Neutrophil (primary cell): ENCODE results near the gene CSGALNACT2.

ENCODE experiments used
- H3K27ac ChIP-seq: fragments of 200-600 bp; sonication (generic); 2 replicates; pipeline ENCODE4 v1.5.1; 2016; ENCODE audit warnings: mild to moderate bottlenecking, moderate library complexity
- H3K27me3 ChIP-seq: fragments of 200-600 bp; sonication (generic); 2 replicates; pipeline ENCODE4 v1.6.0; 2016; ENCODE audit warnings: mild to moderate bottlenecking
- H3K36me3 ChIP-seq: fragments of 200-600 bp; sonication (generic); 2 replicates; pipeline ENCODE4 v1.5.1; 2017
- H3K4me1 ChIP-seq, 2 experiments: fragments of 200-600 bp in 1 of 2; sonication (generic) in 1 of 2; 1 replicate in 1 of 2; 2 replicates in 1 of 2; pipeline versions ENCODE4 v1.5.1 to v1.6.1; 2013 to 2016; ENCODE audit warnings: low read depth in 1 of 2, low read length in 1 of 2, mild to moderate bottlenecking in 1 of 2, moderate library complexity in 1 of 2; ENCODE audit not compliant: control insufficient read depth in 1 of 2, insufficient read depth in 1 of 2
- H3K4me3 ChIP-seq, 2 experiments: fragments of 200-600 bp in 1 of 2; sonication (generic) in 1 of 2; 1 replicate in 1 of 2; 2 replicates in 1 of 2; pipeline ENCODE4 v1.5.1; 2013 to 2016; ENCODE audit warnings: low read depth in 1 of 2, low read length in 1 of 2, mild to moderate bottlenecking in 1 of 2, moderate library complexity in 1 of 2
- H3K9me3 ChIP-seq: fragments of 200-600 bp; sonication (generic); 2 replicates; pipeline ENCODE4 v1.5.1; 2016
- CTCF ChIP-seq: fragments of 200-600 bp; sonication (generic); IDR thresholded peaks from 2 replicates; pipeline ENCODE4 v1.5.1; 2016; ENCODE audit warnings: antibody characterized with exemption

CSGALNACT2 gene

GRCh38 chr10:43211431-43212042, 73.3 kb downstream of the CSGALNACT2 start:
- no peaks in the 10 kb centered on the region for H3K27me3 ChIP-seq
- no peaks in the 10 kb centered on the region for H3K36me3 ChIP-seq
- no peaks in the 10 kb centered on the region for H3K9me3 ChIP-seq
- no peaks in the 10 kb centered on the region for H3K4me1 ChIP-seq
- H3K4me3 ChIP-seq = no peak overlapping the region
- TF ChIP-seq CTCF = no peak
- no peak overlapping the region for H3K27ac ChIP-seq

GRCh38 chr10:43212043-43212721, 73.9 kb downstream of the CSGALNACT2 start:
- no peaks in the 10 kb centered on the region for H3K4me1 ChIP-seq
- TF ChIP-seq CTCF = no peak

GRCh38 chr10:43214071-43214955, 76.1 kb downstream of the CSGALNACT2 start:
- Histone ChIP-seq H3K4me1 (no peaks in the 10 kb centered on the region), H3K36me3 (no peaks in the 10 kb centered on the region), H3K27me3 (no peaks in the 10 kb centered on the region), H3K4me3 (no peak overlapping the region), H3K27ac (no peak overlapping the region), H3K9me3 (no peaks in the 10 kb centered on the region)
- TF ChIP-seq CTCF = no peak

More at GRCh38 chr10:43212043-43212721, 73.9 kb downstream of the CSGALNACT2 start:
- H3K27me3 ChIP-seq = no peaks in the 10 kb centered on the region
- H3K9me3 ChIP-seq = no peaks in the 10 kb centered on the region
- no peaks in the 10 kb centered on the region for H3K36me3 ChIP-seq
- no peak overlapping the region for H3K4me3 ChIP-seq
- no peak overlapping the region for H3K27ac ChIP-seq

- Histone ChIP-seq H3K9me3 (no peaks in the 10 kb centered on the region), H3K27me3 (no peaks in the 10 kb centered on the region), H3K4me3 (no peak overlapping the region), H3K27ac (no peak overlapping the region), H3K36me3 (no peaks in the 10 kb centered on the region), H3K4me1 (no peaks in the 10 kb centered on the region)
- TF ChIP-seq CTCF = no peak
Observed at GRCh38 chr10:43214956-43215561, 76.8 kb downstream of the CSGALNACT2 start.

GRCh38 chr10:43215758-43216455, 77.7 kb downstream of the CSGALNACT2 start:
- Histone ChIP-seq H3K4me3 (no peak overlapping the region), H3K4me1 (no peaks in the 10 kb centered on the region), H3K27ac (no peak overlapping the region), H3K9me3 (no peaks in the 10 kb centered on the region), H3K36me3 (no peaks in the 10 kb centered on the region), H3K27me3 (no peaks in the 10 kb centered on the region)
- TF ChIP-seq CTCF = no peak
